GM19395 (cell line): ENCODE results near the gene ALDH16A1.

Experiments
- ATAC-seq: cut with Tn5 transposase; IDR thresholded peaks from one replicate; pipeline ENCODE4 v1.9.1; 2021; ENCODE audit warnings: mild to moderate bottlenecking, moderate library complexity; ENCODE audit not compliant: unreplicated experiment

The ALDH16A1 gene

DNA sequence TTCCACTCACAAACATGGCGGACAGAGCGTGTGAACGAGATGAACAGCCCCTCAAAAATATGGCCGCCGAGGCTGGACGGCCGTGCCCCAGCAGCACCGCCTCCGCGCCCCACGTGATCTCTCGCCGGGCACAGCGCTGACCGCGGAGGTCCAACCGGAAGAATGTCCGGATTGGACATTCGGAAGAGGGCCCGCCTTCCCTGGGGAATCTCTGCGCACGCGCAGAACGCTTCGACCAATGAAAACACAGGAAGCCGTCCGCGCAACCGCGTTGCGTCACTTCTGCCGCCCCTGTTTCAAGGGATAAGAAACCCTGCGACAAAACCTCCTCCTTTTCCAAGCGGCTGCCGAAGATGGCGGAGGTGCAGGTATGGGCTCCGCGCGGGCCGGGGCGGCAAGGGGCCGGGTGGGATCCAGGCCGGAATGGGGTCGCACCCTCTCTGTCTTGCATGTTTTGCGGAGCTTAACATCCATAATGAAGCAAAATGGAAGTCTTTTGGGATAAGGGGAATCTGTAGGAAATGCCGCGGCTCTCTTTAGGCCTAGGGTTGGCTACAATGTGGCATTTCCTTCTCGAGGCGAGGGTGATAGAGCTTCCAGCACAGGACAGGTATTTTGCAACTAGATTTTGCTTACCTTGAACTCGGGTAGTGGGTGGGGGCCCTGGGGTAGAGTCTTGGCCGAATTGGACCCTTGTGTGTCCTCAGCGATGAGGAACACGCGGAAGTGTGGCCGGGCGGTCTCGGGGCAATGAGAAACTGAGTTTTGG, 34.4 kb downstream of the ALDH16A1 start, which contains the start of gene RPL13A:
Gene RPL13A, plus strand, starts transcription at position 332 of the 769 bp plus-strand sequence. Its CDS starts 22 bp downstream, at position 354.
- ATAC-seq = peak; percentile 82

- no peak for ATAC-seq
Observed at GRCh38 chr19:49488046-49488862, 35.2 kb downstream of the ALDH16A1 start.

DNA sequence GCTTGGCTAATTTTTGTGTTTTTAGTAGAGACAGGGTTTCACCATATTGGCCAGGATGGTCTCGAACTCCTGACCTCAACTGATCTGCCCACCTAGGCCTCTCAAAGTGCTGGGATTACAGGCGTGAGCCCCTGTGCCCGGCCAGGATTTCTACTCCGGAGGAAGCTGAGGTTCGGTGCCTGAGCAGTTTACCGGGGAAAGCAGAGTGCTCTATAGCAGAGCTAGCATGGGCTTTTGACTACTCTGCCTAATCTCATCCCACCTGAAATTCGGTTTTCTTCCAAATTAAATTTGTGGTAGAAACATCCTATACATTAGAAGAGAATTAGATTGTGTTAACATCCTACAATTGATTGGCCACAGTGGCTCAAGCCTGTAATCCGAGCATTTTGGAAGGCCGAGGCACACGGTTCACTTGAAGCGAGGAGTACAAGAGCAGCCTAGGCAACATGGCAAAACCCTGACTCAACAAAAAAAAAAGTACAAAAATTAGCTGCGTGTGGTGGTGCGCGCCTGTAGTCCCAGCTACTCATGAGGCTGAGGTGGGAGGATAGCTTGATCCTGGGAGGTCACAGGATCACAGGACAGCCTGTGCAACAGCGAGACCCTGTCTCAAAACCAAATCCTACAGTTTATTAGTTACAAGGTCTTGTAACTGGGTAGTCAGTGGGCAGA, 36.0 kb downstream of the ALDH16A1 start:
- no peak for ATAC-seq

GRCh38 chr19:49489601-49490167, 36.7 kb downstream of the ALDH16A1 start:
- ATAC-seq = no peak

DNA sequence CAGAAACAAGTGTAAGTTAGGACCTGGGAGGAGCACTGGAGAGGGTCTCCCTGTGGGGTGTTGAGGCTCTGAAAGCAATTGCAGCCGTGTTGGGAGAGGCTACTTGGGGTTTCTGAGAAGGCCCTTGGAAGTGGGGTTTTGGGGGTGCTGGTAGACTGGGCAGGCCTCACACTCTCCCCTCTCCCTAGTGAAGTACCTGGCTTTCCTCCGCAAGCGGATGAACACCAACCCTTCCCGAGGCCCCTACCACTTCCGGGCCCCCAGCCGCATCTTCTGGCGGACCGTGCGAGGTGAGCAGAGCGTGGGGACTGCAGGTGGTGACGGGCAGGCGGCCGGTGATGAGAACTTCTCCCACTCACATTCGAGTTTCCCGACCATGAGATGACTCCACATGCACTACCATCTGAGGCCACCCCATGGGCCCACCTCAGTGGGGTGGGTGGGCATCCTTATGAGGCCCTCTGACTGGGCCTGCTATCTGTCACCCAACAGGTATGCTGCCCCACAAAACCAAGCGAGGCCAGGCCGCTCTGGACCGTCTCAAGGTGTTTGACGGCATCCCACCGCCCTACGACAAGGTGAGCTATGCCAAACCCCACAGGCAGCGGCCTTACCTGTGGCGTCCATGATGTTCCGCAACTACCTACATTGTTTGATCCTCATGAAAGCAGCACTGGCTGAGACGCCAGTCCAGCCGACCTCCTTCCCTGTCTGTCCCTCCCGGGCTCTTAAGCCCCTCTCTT, 37.4 kb downstream of the ALDH16A1 start:
- no peak for ATAC-seq

GRCh38 chr19:49491030-49491803, 38.2 kb downstream of the ALDH16A1 start:
- no peak for ATAC-seq

GRCh38 chr19:49491804-49492572, 39.0 kb downstream of the ALDH16A1 start:
- ATAC-seq = no peak

DNA sequence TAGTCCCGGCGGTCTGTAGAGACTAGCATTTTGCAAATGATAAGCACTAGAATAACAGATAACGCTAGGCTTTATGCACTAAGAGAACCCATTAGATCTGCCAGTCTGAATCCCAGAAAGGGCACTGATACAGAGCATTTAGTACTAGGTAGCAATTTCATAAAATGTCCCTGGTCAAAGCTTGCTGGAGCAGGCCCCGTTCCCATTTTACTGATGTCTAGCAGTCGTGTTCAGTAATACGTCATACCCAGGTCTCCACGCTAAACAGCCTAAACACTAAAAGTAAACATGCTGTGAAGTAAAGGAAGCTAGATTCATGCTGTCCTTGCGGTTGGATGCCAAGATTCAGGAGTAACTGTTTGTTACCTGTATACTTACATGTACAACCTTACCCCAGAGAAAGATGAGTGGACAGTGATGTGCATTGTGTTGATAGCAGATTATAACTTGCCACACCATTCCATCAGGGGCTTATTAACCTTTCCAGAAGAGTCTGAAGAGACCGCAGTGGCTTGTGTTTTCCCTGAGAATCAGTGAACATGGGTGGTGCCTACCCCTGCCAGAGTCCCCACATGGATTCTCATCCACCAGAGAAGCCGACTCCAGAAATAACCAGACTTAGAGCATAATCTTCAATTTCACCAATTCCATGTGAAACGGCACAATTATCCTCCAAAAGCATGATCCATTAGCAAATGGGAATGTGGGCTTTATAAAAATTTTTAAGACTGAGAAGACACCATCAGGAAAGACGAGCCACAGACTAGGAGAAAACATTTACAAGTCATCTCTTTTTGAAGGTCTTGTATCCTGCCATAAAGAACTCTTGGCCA, 39.8 kb downstream of the ALDH16A1 start:
- no peak for ATAC-seq

GRCh38 chr19:49496574-49497008, 43.6 kb downstream of the ALDH16A1 start:
- ATAC-seq = no peak

DNA sequence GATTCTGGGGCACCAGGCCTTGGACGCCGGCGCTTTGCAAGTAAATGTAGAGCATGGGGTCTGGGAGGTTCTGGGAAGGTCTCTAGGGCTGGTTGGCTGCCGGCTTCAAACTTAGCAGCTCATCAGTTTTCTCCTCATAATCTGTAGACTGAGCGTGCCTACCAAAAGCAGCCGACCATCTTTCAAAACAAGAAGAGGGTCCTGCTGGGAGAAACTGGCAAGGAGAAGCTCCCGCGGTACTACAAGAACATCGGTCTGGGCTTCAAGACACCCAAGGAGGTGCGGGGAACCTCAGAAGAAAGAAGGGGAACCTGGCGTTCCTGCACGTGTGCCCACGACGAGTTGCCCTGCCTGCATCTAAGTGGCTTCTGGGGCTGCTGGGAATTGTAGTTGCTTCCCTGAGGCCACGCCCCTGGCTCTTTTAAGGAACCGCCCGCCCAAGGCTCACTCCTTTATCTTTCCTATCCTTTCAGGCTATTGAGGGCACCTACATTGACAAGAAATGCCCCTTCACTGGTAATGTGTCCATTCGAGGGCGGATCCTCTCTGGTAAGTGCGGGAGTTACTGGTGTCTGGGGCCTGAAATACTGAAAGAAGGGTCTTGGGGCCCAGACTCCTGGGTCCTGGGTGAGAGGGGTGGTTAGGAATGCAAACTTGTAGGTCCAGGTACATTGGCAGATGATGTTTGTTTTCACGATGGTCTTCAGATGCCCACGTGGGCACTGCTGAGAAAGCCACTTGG, 44.2 kb downstream of the ALDH16A1 start:
- no peak for ATAC-seq

GRCh38 chr19:49497789-49498103, 44.7 kb downstream of the ALDH16A1 start:
- no peak for ATAC-seq

DNA sequence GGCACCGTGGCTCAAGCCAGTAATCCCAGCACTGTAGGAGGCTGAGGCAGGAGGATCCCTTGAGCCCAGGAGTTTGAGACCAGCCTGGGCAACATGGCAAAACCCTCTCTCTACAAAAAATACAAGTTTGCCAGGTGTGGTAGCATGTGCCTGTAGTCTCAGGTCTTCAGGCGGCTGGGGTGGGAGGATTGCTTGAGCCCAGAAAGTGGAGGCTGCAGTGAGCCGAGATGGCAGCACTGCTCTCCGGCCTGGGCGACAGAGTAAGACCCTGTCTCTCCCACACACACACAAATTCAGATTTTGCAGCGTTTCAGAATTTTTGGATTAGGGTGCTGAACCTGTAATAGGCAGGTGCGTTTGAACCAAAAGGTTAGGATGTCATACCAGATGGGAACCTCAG, 45.5 kb downstream of the ALDH16A1 start:
- no peak for ATAC-seq

GRCh38 chr19:49499030-49499670, 46.1 kb downstream of the ALDH16A1 start:
- no peak for ATAC-seq

- no peak for ATAC-seq
Observed at GRCh38 chr19:49502866-49503581, 50.0 kb downstream of the ALDH16A1 start.

DNA sequence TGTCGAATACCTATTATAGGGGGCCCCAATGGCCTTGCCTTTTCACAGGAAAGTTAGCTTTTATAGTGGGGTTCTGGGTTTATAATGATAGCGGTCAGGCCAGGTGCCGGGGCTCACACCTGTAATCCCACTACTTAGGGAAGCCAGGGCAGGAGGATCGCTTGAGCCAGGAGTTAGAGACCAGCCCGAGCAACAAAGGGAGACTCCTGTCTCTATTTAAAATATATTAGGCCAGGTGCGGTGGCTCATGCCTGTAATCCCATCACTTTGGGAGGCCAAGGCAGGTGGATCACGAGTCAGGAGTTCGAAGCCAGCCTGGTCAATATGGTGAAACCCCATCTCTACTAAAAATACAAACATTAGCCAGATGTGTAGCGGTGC, 50.5 kb downstream of the ALDH16A1 start:
- ATAC-seq = no peak

DNA sequence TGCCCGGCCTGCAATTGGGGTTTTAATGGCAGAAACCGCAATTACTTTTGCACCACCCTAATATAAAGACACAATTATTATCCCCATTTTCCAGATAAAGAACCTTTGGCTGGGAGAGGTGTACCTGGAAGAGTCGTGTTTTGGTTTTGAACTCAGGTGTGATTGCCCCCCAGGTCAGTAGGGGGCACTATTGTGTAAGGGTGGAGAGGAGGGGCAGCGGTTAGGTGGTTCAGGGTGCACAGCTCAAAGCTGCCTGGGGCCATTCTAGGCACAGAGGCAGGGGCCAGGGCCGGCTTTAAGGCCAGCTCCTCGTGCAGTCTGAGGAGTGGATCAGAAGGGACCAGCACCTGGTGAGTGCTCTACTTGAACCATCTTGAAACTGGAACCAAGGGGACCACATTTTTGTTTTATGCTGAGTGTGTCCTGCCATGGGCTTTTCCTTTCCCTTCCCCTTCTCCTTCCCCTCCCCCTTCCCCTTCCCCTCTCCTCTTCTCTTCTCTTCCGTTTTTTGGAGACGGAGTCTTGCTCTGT, 53.6 kb downstream of the ALDH16A1 start:
- ATAC-seq = no peak
